A673 (cell line): ENCODE measurements around the gene SYNE1. TPM values are rescaled to one million over a fixed set of nuclear protein-coding genes. Genes with fewer than 3 reads are reported as not detected.
A peak's percentile ranks its signal among the peaks of the same experiment; 100 is the strongest.

ENCODE experiments used
- BruUV-seq: library from RNA; stranded (reverse); fragments of 400-500 nt; replicated peaks from 2 replicates; lab custom pipeline; 2021; lab: Mats Ljungman, UMichigan
- CTCF ChIA-PET: fragments of 300-600 bp; sonication (Branson Sonifier 250); formaldehyde crosslinking; loops from one replicate; lab custom pipeline; 2022; ENCODE audit warnings: antibody characterized with exemption; lab: Charles Lee
- POLR2A ChIA-PET: fragments of 300-600 bp; sonication (Branson Sonifier 250); formaldehyde crosslinking; loops from one replicate; lab custom pipeline; 2022; ENCODE audit warnings: antibody characterized with exemption; ENCODE audit not compliant: low non-redundant PET; lab: Charles Lee
- DNase-seq: peaks from one replicate; pipeline ENCODE4 v3.0.0-alpha.2; 2015; ENCODE audit warnings: low spot score
- H3K27ac ChIP-seq: fragments of 200-600 bp; sonication (generic); 2 replicates; pipeline ENCODE4 v1.5.1; 2016; ENCODE audit warnings: mixed run types, low read depth, mild to moderate bottlenecking, mixed read lengths, antibody characterized with exemption, low read length; ENCODE audit not compliant: poor library complexity, severe bottlenecking
- H3K27me3 ChIP-seq: fragments of 200-600 bp; sonication (generic); replicated peaks from 2 replicates; pipeline ENCODE4 v1.6.1; 2017; ENCODE audit warnings: mixed run types, low read depth, mild to moderate bottlenecking, mixed read lengths, antibody characterized with exemption, low read length; ENCODE audit not compliant: insufficient read depth, poor library complexity
- H3K36me3 ChIP-seq: fragments of 200-600 bp; sonication (generic); 2 replicates; pipeline ENCODE4 v1.6.1; 2016; ENCODE audit warnings: mixed run types, mild to moderate bottlenecking, mixed read lengths, antibody characterized with exemption, low read length; ENCODE audit not compliant: insufficient read depth, poor library complexity, severe bottlenecking
- H3K4me1 ChIP-seq: fragments of 200-600 bp; sonication (generic); 2 replicates; pipeline ENCODE4 v1.6.1; 2017; ENCODE audit warnings: mixed run types, mild to moderate bottlenecking, mixed read lengths, antibody characterized with exemption, low read length; ENCODE audit not compliant: insufficient read depth, poor library complexity, severe bottlenecking
- H3K4me3 ChIP-seq: fragments of 200-600 bp; sonication (generic); 2 replicates; pipeline ENCODE4 v1.5.1; 2016; ENCODE audit warnings: low read depth, mixed run types, mild to moderate bottlenecking, mixed read lengths, low read length; ENCODE audit not compliant: poor library complexity, severe bottlenecking
- H3K9me3 ChIP-seq: fragments of 200-600 bp; sonication (generic); 2 replicates; pipeline ENCODE4 v1.6.1; 2016; ENCODE audit warnings: mixed run types, low read depth, mild to moderate bottlenecking, mixed read lengths, antibody characterized with exemption, low read length; ENCODE audit not compliant: poor library complexity, severe bottlenecking
- CTCF ChIP-seq: fragments of 300-800, 200-600 bp; sonication (generic); conservative IDR thresholded peaks from 2 replicates; pipeline ENCODE4 v1.5.1; 2017; ENCODE audit warnings: low read depth, mild to moderate bottlenecking, antibody characterized with exemption, low read length, moderate library complexity, mixed read lengths
- EZH2 ChIP-seq: fragments of 200-600 bp; sonication (generic); IDR thresholded peaks from 2 replicates; pipeline ENCODE4 v1.6.1; 2017; ENCODE audit warnings: borderline replicate concordance, low read depth, mild to moderate bottlenecking, mixed read lengths, antibody characterized with exemption, low read length; ENCODE audit not compliant: poor library complexity, severe bottlenecking
- intact Hi-C: fragments of 100-400 bp; cut with micrococcal nuclease; formaldehyde crosslinking; loops from one replicate; pipeline ENCODE4 v1.10.0; 2022; ENCODE audit not compliant: unreplicated experiment
- total RNA-seq: library from RNA; stranded (reverse); gene quantifications from 2 replicates; pipeline ENCODE4 v1.2.3, GENCODE V29; 2021

Gene SYNE1
- total RNA-seq, 1 experiment from 2014 or later, result 12.1 TPM

DNA sequence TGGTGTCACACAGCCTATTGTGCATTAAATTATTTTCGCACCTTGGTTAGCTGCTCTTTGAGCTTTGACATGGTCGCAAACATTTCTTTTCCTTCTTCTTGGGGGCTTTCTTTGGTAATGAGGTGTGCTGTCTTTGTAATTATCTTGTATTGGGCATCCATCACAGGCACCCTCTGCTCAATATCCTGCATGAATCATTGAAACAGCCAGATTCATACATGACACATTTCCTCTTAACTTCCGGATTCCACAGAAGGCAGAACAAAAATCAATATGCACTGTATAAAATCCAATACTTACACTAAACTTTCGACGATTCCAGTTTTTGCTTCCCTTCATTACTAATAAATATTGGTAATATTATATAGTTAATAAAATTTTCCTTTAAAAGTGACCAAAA is 175.6 kb downstream of the SYNE1 start:
- POLR2A ChIA-PET, result no interaction called here
- peaks cover 4% of the 10 kb centered on the region for H3K4me1 ChIP-seq
- H3K36me3 ChIP-seq, result no peaks in the 10 kb centered on the region
- no peak for TF ChIP-seq EZH2
- CTCF ChIA-PET, result no interaction called here
- H3K27me3 ChIP-seq, result no peaks in the 10 kb centered on the region
- intact Hi-C loops, result no loop called here
- no peak overlapping the region for H3K27ac ChIP-seq
- peak; percentile 55 for DNase-seq
- no TSS peak for BruUV-seq
- H3K9me3 ChIP-seq, result no peaks in the 10 kb centered on the region
- no peak overlapping the region for H3K4me3 ChIP-seq

DNA sequence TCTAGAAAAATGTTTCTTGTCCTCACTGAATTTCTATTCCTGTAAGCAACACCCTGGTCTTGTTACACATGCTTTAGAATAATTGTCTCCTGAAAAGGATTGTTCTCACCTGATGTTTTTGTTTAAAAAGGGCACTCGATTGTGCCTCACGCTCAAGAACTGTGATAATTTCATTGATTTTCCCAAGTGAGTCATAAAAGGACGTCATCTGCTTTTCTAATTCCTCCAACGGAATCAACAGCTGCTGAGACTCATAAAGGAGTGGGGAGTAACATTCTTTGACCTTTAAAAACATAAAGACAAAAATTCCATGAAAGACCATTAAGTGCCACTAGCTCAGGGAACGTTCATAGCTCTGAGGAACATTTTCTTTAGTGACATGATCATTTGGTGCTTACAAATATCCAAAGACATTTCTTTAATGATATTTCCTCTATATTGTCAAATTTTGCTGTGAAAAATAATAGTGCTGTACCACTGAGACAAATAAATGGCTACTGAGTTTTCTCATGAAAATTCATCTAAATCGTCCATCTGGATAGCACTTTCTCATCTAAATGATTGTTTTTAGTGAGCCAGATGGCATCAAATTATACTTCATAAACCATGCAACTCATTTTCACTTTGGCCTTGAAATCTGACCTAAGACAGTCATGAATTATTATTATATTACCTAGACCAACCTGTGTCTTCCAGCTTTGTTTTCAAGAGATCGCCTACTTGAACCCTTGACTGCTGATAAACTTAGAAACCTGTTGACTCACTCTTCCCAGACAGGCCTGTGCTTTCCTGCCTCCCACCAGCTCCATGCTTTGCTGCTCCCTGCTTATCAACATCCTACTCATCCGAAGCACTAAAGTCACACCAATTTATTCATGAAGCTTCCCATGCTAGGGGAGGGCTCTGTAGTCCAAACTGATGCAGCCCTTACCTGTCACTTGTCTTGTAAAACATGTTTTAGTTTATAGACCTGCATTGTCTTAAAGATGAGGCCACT is 178.2 kb downstream of the SYNE1 start:
- intact Hi-C loops, result no loop called here
- H3K4me3 ChIP-seq, result no peak overlapping the region
- POLR2A ChIA-PET, result no interaction called here
- CTCF ChIA-PET, result no interaction called here
- DNase-seq, result peak; percentile 36
- H3K27me3 ChIP-seq, result no peaks in the 10 kb centered on the region
- no peak for TF ChIP-seq EZH2
- no peak for TF ChIP-seq CTCF
- BruUV-seq, result no TSS peak
- H3K27ac ChIP-seq, result no peak overlapping the region
- H3K9me3 ChIP-seq, result no peaks in the 10 kb centered on the region
- H3K36me3 ChIP-seq, result no peaks in the 10 kb centered on the region
- peaks cover 4% of the 10 kb centered on the region for H3K4me1 ChIP-seq

- H3K36me3 ChIP-seq, result no peaks in the 10 kb centered on the region
- H3K27ac ChIP-seq, result no peak overlapping the region
- H3K4me1 ChIP-seq, result peaks cover 4% of the 10 kb centered on the region
- ChIA-PET CTCF (no interaction called here), POLR2A (no interaction called here)
- TF ChIP-seq CTCF (no peak), EZH2 (no peak)
- intact Hi-C loops, result no loop called here
- H3K9me3 ChIP-seq, result no peaks in the 10 kb centered on the region
- DNase-seq, result no peak
- BruUV-seq, result no TSS peak
- no peak overlapping the region for H3K4me3 ChIP-seq
- H3K27me3 ChIP-seq, result no peaks in the 10 kb centered on the region
These were observed 179.1 kb downstream of the SYNE1 start for GRCh38 chr6:152457949-152458624.
